ENCODE measurements around the gene FAM81A.

DNA sequence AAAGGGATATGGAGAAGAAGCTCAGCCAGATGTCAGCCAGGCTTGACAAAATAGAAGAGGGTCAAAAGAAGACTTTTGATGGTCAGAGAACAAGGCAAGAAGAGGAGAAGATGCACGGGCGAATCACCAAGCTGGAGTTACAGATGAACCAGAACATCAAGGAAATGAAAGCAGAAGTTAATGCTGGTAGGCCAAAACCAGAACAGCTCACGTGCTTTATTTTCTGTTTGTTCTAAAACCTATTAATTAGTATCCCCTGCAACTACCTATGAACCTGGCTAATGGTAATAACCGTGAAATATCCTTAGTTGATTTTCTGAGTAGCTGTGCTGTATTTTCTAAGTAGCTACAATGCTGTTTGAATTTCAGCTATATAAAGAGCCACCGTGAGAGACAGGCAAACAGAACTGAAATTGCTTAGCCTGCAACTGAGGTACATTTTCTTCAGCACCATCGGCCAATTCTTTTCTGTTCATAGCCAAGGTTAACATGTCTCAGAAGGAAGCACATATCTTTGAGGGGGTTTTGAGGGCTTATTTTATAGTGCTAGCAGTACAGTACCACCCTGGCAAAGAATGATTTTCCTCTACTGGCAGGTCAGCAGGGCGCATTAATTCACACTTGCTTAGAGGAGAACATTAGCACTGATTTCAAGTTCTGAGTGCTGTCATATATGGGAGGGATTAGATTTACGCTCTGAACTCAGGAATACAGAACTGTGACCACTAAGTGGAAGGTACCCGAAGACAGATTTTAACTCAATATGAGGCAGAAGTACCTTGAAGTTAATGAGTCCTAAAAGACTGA, 78.9 kb downstream of the FAM81A start:
- no peak for TF ChIP-seq POLR2A (IDR thresholded peaks at IDR 0.05; ENCODE audit: low read depth, low read length)
- TF ChIP-seq POLR2AphosphoS5 (IDR thresholded peaks at IDR 0.05; ENCODE audit: low read depth, low read length) = no peak
- TF ChIP-seq POU2F2 (IDR thresholded peaks at IDR 0.05; ENCODE audit: low read depth, low read length) = no peak

Data from GM12891 (cell line).